NCI-H2171 (cell line): ENCODE data around the gene RNU7-1.
A peak's percentile ranks its signal among the peaks of the same experiment; 100 is the strongest.

Experiments
- DNase-seq: peaks from one replicate; lab custom pipeline; 2025; lab: John Stamatoyannopoulos, UW

Gene RNU7-1

DNA sequence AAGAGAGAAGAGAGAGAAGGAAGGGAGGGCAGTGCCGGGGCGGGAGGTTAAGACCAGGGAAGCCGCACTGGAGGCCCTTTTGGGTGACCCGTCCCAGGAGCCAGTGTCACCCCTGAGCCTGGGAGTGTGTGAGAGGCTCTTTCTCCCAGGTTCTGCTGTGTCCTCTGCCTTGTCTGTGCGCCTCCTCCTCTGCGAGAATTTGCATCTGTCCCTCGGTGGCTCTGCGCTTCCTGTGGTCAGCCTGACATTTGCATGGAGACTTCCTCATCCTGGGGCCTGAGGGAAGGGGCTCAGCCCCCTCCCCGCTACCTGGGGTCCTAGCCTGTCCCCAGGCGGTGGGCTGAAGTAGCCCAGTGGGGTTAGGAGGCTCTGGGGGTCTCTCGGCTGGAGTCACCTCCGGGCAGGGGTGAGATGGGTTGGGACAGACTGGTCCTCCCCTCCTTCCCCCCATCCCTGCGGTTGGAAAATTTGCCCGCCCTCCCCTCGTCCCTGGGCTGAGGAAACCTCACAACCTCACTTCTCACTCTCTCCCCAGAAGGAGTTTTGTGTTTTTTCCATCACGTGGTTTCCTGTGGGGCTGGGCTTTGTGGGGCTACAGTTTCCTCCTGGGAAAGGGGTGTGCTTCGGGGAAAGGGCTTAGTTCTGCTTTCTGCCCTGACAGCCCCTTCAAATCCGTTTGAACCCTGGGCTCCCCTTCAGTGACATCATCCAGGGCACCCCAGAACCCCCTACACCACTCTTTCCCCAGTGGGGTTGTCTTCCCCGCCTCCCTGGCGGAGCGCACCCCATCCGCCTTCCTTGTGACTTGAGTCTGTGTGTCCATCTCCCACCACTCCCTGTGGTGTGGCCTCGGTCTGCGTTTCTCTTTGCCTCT lies 10.1 kb downstream of the RNU7-1 start:
- DNase-seq = no peak

DNA sequence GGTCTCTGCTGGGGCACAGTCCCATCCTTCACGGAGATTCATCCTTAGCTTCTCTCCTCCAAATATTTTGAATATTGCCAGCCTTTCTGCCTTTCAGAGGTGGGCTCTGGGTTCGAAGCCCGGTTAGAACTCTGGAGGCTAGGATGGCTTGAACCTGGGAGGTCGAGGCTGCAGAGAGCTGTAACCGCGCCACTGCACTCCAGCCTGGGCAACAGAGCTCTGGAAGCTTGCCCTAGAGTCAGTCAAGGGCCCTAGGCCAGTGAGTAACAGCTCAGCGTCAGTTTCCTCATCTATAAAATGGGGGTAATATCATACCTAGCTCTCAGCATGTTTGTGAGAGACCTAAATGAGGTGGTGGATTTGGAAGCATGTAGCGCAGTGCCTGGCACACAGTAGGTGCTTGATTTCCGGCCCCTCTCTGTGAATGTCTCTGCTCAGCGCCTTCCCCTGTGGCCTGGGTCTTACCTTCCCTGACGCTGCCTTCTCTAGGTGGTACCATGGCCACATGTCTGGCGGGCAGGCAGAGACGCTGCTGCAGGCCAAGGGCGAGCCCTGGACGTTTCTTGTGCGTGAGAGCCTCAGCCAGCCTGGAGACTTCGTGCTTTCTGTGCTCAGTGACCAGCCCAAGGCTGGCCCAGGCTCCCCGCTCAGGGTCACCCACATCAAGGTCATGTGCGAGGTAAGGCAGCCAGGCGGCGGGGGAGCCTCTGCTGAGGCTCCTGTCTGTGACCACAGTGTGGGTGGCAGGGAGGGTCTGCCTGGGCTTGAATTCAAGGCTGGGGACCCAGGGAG lies 10.9 kb downstream of the RNU7-1 start:
- DNase-seq = no peak

DNA sequence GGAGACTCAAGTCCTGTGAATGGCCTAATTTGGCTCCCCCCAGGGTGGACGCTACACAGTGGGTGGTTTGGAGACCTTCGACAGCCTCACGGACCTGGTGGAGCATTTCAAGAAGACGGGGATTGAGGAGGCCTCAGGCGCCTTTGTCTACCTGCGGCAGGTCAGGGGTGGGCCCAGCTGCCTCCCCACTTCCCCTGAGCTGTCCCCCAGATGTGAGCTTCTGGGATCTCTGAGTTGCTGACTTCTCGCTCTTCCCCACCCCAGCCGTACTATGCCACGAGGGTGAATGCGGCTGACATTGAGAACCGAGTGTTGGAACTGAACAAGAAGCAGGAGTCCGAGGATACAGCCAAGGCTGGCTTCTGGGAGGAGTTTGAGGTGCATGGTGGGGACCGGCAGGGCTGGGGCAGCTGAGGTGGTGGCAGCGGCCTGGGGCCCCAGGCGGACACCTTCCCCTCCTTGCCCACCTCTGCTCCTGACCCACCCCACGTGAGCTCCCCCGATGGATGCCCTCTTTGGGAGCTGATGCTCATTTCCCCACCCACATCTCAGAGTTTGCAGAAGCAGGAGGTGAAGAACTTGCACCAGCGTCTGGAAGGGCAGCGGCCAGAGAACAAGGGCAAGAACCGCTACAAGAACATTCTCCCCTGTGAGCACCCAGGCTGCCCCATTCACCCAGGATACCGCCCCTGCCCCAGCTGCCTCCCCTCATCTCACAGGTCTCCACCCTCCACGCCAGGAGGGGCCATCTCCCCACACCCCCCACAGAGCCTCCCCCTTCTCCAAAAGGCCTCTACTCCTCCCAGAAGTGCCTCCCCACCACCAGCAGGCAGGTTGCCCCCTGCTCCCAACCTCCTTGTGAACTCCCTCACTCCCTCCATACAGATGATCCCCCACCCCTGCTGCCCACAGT lies 11.7 kb downstream of the RNU7-1 start:
- DNase-seq = no peak

DNA sequence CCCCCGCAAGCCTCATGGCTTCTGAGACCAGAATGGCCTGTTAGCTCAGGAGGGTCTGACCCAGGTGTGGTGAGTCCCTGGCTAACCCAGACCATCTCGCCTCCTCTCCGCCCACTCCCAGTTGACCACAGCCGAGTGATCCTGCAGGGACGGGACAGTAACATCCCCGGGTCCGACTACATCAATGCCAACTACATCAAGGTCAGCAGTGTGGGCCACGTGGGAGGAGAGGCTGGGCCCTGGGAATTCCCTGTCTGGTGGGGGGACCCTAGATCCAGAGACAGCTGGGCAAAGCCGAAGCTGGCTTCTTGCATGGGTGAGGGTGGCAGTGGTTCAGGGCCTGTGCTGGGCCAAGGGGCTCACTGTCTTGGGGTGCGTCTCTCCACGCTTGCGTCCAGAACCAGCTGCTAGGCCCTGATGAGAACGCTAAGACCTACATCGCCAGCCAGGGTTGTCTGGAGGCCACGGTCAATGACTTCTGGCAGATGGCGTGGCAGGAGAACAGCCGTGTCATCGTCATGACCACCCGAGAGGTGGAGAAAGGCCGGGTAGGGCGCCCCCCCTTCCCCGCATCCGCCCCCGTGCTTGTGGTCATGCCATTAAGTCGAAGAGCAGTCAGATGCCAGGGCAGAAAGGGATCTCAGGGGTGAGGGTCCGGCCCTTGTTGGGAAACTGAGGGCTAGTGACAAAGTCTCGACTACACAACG lies 12.6 kb downstream of the RNU7-1 start:
- DNase-seq = no peak

DNA sequence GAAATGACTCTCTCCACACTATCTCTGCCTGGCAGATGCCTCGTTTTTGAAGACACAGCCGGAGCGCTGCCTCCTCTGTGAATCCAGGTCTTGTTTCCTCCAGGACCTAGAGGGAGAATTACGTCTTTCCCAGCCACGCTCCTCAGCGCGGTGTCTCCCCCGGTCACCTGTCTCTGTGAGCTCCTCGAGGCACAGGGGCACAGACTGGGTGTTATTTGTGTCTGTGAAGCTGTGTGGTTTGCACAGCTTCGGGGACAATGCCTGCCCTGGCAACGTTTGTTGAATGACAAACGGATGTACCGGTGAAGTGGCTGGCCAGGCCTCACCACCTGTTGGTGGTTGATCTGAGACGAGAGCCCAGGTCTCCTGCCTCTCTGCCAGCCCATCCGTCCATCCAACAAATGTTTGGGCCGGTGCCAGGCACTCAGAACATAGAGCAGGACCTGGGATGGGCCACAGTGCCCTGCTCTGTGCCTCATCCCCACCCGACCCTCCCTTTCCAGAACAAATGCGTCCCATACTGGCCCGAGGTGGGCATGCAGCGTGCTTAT lies 13.6 kb downstream of the RNU7-1 start:
- DNase-seq = no peak

DNA sequence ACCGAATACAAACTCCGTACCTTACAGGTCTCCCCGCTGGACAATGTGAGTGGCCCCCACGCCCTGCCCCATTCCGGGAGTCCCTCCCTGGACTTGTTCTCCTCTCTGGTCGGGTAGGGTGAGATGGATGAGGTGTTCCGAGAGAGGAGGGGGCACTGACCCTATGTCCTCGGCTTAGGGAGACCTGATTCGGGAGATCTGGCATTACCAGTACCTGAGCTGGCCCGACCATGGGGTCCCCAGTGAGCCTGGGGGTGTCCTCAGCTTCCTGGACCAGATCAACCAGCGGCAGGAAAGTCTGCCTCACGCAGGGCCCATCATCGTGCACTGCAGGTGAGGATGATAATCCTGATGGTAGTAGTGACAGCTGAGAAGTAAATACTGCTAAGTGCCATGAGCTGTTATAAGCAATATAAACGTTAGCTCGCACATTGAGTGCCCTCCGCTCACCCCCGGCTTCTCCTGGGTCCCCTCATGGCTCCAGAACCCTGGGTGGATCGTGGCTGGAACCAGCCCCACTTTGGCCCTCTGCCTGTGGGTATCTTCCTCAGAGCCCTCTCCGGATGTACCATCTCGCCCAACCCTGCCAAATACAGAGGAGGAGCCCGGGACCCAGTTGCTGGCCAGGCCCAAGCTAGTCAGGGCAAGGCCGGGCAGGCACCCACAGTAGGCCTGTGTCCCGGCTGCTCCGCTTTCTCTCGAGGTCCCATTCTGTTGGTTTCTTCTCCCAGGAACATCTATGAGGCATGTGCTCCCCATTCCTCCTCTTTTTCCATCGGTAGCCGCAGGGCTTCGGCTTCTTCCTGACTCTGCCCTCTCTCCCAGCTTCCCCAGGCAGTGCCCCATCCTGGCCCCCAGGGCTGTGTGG lies 14.4 kb downstream of the RNU7-1 start:
- DNase-seq = no peak

DNA sequence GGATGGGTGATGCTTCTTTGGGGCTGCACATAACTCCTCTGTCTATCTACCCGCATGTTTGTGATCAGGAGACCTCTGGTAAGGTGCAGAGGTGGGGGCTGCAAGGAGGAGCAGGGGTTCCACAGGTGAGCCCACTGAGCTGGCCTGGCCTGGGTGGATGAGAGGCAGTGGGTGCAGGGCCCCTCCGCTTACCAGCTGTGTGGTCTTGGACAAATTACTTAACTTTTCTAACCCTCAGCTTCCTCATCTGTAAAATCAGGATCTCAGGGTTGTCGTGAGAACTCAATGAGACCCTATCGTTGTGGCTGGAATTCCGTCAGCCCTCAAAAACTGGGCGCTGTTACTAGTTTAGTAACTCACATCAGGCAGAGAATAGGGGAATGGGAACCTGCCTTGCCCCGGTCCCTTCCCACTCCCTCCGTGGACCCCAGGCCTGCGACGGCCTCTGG lies 15.0 kb downstream of the RNU7-1 start:
- no peak for DNase-seq

DNA sequence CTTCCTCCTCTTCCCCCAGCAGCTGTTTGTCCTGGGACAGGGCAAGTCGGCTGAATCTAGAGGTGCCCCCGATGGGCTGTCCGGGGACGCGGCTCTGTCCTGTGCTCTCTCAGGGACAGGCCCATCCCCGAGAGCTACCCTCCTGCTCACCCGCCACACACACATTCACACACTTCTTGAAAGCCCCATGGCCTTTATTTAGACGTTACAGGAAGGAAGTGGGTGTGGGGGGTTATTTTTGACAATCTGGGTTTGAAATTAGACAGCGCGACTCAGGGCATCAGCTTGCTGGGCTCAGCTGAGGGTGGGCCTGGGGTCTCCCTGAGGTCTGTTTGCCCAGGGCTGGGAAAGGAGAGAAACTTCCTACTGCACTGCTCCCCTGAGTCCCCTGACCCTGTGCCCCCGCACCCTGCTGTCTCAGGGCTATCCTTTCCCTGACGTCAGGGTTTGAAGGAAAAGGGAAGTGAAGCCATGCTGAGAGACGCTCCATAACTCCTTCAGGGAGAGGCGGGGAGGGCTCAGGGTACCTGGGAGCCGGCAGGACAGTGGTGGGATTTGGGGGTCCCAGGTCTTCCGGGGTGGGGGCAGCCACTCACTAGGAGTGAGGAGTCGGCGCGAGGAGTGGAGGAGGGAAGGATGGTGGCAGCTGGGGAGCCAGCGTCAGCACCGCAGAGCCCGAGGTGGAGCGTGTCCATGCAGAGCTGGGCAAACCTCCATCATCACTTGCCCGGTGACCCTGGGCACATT lies 15.6 kb downstream of the RNU7-1 start:
- no peak for DNase-seq

DNA sequence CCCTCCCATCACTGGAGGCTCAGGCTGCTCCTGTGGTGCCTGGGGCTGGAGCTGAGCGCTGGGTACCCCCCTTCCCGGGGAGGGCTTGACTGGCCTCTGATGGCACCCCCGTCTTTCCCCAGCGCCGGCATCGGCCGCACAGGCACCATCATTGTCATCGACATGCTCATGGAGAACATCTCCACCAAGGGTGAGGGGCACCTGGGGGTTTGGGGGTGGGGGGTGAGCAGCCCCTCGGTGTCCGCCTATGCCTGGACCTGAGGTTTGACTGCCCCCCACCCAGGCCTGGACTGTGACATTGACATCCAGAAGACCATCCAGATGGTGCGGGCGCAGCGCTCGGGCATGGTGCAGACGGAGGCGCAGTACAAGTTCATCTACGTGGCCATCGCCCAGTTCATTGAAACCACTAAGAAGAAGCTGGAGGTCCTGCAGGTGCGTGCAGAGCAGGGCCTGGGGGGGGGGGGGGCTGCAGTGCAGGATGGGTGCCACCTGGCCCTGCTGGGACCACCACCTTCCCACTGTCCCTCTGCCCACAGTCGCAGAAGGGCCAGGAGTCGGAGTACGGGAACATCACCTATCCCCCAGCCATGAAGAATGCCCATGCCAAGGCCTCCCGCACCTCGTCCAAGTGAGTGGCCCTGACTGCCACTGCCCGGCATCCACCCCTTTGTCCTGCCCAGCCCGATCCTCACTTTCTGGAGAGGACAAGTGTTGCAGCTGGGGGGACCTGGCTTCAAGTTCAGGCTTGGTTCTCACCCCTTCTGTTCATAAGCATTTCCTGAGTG lies 16.4 kb downstream of the RNU7-1 start:
- no peak for DNase-seq

DNA sequence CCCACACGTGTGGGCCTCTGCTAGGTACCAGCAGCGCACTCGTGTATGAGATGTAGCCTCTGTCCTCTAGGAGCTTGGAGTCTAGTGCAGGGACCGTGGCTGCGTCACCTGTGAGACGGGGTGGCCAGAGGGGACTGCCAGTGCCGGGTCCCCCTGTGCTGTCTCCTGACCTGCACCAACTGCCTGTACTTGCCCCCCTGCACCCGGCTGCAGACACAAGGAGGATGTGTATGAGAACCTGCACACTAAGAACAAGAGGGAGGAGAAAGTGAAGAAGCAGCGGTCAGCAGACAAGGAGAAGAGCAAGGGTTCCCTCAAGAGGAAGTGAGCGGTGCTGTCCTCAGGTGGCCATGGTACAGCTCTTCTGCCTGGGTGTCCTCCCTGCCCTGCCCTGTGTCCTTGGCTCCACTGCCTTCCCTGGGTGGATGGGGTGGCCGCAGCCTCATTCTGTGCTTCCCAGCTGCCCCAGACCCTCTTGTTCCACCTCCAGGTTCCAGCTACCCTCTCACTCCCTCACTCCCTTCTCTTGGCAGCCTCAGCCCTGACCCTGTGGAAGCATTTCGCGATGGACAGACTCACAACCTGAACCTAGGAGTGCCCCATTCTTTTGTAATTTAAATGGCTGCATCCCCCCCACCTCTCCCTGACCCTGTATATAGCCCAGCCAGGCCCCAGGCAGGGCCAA lies 17.1 kb downstream of the RNU7-1 start:
- no peak for DNase-seq

DNA sequence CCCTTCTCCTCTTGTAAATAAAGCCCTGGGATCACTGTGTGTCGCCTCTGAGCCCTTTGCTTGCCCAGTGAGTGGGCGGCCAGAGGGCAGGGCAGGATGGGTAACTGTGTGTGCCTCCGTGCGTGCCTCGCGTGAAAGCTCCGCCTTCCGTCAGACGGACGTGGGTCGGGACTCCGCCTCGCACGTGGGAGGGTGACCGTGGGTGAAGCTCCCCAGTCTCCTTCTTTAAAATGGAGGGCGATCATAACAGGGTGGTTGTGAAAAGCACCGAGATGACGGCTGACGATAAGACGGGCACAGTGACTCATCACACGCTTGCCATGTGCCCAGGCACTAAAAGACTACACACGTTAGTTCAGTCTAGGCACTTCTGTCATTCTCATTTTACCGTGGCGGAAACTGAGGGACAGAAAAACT lies 17.7 kb downstream of the RNU7-1 start:
- peak; percentile 95 for DNase-seq

DNA sequence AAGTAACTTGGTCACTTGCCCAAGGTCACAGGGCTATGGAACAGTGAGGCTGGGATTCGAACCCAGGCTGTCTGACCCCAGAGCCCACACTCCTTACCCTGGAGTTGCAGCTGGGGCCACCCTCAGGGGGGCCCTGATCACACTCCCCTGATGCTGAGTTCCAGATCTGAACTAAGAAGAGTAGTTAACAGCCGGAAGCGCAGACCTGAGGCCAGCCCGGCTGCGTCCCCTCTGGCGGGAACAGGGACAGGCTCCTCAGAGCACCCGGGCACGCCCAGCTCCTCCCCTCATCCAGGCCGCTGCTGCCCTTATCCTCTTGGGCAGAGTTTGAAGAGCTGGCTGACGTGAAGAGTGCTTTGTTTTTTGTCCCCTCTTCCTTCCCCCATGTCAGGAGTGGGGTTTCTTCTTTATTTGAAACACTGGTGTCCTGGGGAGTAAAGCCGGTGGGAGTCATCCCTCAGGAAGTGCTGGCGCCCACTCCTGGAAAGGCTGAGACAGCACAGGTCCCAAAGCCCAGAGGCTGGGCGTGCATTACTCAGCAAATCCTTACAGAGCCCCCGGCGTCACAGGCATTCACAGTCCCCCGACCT lies 18.2 kb downstream of the RNU7-1 start:
- peak; percentile 100 for DNase-seq

DNA sequence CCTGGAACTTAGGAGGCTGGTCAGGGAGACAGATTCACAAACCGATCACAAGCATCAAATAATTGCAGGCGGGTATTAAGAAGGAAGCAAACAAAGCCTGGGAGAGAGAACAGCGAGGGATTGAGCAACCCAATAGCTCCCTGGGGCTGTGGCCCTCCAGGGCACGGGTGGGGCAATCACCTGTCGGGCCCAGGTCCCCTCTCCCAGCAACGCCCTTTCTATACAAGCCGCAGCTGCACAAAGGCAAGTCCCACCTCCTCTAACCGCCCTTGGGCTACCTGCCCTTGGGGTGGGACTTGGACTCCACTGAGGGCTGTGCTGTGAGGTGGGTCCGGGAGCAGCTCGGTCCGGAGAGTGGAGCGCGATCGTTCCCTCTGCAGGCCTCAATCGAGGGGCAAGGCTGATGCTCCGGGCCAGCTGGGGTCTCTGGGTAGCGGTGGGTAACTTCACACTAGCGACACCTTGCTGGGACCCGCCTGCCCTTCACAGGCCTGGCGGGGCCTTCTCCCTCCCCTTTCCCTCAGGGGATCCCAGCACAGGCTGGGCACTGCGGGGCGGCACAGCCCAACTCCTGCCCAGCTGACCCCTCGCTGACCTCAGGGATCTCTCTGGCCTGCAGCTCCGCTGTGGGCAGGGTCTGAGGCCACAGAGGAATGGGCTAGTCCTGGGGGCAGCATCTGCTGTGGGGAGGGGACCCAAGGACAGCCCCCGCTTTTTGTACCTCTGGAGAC lies 18.8 kb downstream of the RNU7-1 start:
- peak; percentile 99 for DNase-seq

DNA sequence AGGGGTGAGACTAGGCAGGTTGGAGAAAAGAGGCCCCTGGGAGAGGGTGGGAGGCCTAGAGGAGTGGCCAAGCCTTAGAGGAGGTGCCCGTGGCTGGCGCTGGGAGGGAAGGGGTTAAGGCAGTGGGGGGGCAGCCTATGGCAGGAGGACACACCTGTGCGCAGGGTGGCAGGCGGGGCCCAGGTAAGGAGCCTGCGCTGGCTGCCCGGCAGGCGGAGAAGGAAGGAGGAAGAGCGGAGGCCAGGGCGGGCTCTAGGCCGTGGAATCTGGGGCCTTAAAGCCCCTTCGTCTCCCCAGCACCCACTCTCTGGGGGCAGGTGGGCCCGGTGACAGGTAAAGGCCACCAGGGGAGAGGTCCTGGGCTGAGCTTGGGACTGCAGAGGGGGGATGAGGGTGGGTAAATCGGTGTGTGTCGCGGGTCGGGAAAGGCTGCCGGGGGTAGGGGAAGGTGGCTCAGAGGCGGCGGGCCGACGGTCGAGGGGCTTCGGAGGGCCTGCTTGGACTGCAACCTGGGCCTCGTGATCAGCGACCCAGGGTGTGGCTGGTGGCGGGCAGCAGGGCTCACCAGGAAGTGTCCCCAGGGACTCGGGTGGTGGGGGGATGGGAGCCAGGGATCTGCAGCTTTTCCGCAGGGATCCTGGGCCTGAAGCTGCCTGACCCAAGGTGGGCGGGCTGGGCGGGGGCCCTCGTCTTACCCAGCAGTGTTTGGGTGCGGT lies 19.6 kb downstream of the RNU7-1 start:
- peak; percentile 100 for DNase-seq

DNA sequence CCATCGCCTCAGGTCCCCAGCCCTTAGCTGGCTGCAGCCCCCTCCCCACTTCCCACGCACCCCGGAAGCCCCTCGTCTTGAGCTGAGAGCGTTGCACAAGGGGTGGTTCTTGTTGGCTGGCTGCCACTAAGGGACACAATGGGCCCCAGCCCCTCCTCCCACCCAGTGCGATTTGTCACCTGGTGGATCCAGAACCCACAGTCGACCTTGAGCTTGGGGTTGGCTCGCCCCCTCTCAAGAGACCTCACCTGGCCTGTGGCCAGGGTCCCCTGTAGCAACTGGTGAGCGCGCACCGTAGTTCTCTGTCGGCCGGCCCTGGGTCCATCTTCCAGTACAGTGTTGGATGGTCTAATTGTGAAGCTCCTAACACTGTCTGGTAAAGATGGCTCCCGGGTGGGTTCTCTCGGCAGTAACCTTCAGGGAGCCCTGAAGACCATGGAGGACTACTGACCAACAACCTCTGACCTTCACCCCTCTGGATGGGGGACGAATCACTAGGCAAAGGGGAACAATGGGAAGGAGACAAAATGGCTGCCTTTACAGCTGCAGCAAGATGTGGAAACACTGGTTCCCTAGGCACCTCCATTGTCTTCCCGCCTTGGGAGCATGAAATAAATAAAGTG lies 20.3 kb downstream of the RNU7-1 start:
- DNase-seq = peak; percentile 99

DNA sequence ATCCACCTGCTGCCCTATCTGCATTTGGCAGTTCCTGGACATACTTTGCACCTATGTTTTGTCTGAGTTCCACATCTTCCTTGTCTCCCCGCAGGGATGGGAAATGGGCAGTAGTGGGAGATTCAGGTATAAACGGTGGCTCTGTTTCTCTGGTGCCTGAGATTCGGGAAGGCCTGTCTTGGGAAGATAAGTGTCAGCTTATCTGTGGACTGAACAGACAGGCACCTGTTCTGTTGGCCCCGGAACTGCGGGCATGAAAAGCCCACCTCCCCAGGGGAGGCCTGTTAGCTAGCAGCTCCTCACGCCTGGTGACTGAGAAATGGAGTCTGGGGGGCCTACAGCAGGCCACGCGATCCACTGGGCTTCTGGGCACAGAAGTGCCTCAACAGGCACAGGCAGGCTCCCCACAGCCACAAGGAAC lies 21.0 kb downstream of the RNU7-1 start:
- DNase-seq = peak; percentile 84
